Esophagus squamous epithelium (tissue), 4 donors: Measurements from ENCODE around the gene OBP2A.

Experiments used
- CTCF ChIP-seq, 6 experiments: fragments of 450-650 bp in 4 of 6; fragments of 200-600 bp in 2 of 6; sonication (generic) in 2 of 6; IDR thresholded peaks; one replicate each; pipeline ENCODE4 v1.5.1; 2016 to 2019; ENCODE audit warnings: antibody characterized with exemption in 6 of 6, mild to moderate bottlenecking in 4 of 6, moderate library complexity in 4 of 6
- POLR2A ChIP-seq, 4 donors: fragments of 450-650 bp; IDR thresholded peaks; one replicate each; pipeline ENCODE4 v1.6.1; 2017; ENCODE audit warnings: antibody characterized with exemption in 4 of 4, mild to moderate bottlenecking in 4 of 4, moderate library complexity in 3 of 4

GRCh38 chr9:135573124-135573523 is 27.2 kb downstream of the OBP2A start:
- TF ChIP-seq CTCF (IDR thresholded peaks at IDR 0.05): no peak
- TF ChIP-seq POLR2A (IDR thresholded peaks at IDR 0.05): no peak
